ENCODE results near the gene OPN4.

Gene OPN4

DNA sequence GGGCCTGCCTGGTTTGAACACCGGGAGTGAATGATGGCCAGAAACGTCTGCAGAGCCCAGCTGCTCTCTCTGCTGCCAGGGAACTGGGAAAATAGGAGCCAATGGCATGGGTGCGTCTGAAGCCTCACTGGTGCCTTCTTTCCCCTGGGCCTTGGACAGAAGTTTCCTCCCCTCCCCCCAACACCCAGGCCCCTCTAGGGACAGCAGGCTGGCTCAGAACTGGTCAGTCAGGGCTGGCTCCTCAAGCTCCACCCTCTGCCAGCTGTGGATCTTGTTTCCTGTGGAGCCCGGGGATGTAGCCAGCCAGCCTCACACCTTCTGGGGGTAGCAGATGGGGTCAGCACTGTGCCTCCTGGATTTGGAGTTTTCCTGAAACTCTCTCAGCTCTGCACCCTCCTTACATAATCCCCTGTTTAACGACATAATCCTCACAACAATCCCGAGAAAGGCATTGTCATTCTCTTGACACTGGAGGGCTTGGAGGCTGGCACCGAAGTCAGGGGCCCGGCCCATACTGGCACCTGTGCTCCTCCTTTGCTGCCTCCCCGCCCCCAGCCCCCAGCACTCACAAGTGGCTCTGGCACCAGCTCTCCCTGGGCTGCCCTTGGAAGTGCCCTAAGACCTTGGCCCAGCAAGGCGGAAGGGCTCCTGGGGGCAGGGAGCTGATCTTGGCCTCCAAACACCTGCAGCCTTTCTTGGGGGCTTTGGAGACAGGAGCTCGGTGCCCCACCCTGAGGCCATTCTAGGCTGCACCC is 19.7 kb downstream of the OPN4 start:
- TF ChIP-seq, protein P1, sequence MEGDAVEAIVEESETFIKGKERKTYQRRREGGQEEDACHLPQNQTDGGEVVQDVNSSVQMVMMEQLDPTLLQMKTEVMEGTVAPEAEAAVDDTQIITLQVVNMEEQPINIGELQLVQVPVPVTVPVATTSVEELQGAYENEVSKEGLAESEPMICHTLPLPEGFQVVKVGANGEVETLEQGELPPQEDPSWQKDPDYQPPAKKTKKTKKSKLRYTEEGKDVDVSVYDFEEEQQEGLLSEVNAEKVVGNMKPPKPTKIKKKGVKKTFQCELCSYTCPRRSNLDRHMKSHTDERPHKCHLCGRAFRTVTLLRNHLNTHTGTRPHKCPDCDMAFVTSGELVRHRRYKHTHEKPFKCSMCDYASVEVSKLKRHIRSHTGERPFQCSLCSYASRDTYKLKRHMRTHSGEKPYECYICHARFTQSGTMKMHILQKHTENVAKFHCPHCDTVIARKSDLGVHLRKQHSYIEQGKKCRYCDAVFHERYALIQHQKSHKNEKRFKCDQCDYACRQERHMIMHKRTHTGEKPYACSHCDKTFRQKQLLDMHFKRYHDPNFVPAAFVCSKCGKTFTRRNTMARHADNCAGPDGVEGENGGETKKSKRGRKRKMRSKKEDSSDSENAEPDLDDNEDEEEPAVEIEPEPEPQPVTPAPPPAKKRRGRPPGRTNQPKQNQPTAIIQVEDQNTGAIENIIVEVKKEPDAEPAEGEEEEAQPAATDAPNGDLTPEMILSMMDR (conservative IDR thresholded peaks at IDR 0.05; ENCODE audit: low read length), result no peak
- DNase-seq (ENCODE audit: low read depth), result no peak
- no peak overlapping the region for H3K4me3 ChIP-seq (ENCODE audit: low read length)

DNA sequence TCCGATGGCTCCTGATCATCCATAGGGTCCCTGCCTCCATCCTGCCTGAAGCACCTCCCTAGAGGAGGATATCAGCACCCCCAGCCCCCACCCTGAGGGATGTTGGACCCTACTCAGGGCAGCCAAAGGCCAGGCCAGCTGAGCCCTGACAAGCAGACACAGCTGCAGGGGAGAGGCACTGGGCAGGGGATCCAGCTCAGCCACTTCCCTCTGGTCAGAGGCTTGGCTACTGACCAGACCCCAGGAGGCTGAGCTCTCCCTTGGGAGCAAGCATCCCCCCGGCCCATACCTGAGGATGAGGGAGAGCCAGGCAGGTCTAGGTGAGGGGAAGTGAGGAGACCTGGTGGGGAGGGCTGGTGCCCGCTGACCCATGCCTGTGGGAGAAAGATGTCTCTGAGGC is 20.6 kb downstream of the OPN4 start:
- no peak for DNase-seq (ENCODE audit: low read depth)
- TF ChIP-seq, protein P1 (conservative IDR thresholded peaks at IDR 0.05; ENCODE audit: low read length), result no peak

DNA sequence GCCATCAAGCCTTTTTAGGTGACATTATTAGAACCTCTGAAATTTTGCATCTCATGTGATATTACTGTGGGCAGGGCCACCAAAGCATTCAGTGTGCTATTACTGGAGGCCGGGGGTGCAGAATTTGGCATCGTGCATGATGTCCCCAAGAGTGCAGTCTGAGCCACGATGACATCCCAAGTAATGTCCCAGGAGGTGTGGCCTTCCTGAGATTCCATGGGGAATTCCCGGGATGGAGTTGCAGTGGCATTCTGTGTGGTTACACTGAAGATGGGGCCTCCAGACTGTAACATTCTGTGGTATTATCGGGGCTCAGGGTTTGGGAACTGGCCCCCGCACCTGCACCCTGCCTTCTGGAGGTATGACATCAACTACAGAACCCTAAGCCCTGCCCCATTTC is 23.0 kb downstream of the OPN4 start:
- no peak overlapping the region for H3K4me3 ChIP-seq (ENCODE audit: low read length)
- TF ChIP-seq, protein P1 (conservative IDR thresholded peaks at IDR 0.05; ENCODE audit: low read length), result no peak
- no peak for DNase-seq (ENCODE audit: low read depth)

More for the DNA sequence above, 20.6 kb downstream of the OPN4 start:
- H3K4me3 ChIP-seq (ENCODE audit: low read length), result no peak overlapping the region

DNA sequence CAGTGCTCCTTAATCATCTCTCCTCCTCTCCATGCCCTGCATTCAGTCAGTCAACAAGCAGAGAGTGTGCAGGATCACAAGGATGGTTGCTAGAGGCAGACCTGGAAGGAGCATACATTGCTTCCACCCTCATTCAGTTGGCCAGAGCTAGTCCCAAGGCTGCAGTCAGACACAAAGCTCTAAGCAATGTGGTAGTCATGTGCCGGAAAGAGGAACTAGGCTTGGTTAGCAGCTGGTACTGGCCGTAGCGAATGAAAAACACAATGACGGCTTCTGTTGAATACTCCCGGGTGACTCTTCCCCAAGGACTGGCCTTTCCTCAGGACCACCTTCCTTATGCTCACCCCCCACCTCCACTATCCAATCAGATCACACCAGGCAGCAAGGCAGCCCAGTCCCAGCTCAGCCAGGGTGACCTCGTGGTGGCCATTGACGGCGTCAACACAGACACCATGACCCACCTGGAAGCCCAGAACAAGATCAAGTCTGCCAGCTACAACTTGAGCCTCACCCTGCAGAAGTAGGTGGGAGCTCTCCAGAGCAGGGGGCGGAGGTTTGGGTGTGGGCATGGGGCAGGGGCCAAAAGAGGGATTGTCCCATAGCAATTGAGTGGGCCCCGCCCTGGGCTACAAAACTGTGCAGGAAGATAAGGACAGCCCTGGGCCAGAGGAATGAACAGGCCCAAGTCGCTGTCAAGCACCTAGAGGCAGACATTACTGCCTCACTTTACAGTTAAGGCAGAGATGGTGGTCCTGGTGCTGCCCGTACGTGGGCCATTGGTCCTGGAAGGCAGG is 24.8 kb downstream of the OPN4 start:
- TF ChIP-seq, protein P1 (conservative IDR thresholded peaks at IDR 0.05; ENCODE audit: low read length), result no peak
- no peak for DNase-seq (ENCODE audit: low read depth)

GRCh38 chr10:86681047-86681446 is 26.7 kb downstream of the OPN4 start:
- H3K4me3 ChIP-seq (ENCODE audit: low read length), result no peak overlapping the region
- TF ChIP-seq, protein P1 (conservative IDR thresholded peaks at IDR 0.05; ENCODE audit: low read length), result no peak
- DNase-seq (ENCODE audit: low read depth), result no peak

More for the DNA sequence above, 24.8 kb downstream of the OPN4 start:
- H3K4me3 ChIP-seq (ENCODE audit: low read length), result no peak overlapping the region

GRCh38 chr10:86681722-86682386 is 27.5 kb downstream of the OPN4 start:
- TF ChIP-seq, protein P1 (conservative IDR thresholded peaks at IDR 0.05; ENCODE audit: low read length), result no peak
- no peak overlapping the region for H3K4me3 ChIP-seq (ENCODE audit: low read length)
- DNase-seq (ENCODE audit: low read depth), result no peak

Measured in AG10803 (cell line).